ENCODE measurements around the gene CORO1C.

DNA sequence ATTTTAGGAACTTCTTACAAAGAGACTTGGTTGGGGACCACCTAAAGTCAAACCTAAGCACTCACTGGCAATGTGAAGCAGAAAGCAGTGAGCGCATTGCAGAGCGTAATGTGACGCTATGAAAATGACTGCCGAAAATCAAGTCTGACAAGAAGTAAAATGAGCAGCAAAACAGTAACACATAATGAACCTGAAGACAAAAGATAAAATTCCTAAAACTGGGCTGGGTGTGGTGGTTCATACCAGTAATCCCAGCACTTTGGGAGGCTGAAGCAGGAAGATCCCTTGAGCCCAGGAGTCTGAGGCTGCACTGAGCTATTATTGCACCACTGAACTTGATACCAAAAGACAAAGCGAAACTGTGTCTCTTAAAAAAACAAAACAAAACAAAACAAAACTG lies 16.5 kb downstream of the CORO1C start:
- TF ChIP-seq, protein P1, sequence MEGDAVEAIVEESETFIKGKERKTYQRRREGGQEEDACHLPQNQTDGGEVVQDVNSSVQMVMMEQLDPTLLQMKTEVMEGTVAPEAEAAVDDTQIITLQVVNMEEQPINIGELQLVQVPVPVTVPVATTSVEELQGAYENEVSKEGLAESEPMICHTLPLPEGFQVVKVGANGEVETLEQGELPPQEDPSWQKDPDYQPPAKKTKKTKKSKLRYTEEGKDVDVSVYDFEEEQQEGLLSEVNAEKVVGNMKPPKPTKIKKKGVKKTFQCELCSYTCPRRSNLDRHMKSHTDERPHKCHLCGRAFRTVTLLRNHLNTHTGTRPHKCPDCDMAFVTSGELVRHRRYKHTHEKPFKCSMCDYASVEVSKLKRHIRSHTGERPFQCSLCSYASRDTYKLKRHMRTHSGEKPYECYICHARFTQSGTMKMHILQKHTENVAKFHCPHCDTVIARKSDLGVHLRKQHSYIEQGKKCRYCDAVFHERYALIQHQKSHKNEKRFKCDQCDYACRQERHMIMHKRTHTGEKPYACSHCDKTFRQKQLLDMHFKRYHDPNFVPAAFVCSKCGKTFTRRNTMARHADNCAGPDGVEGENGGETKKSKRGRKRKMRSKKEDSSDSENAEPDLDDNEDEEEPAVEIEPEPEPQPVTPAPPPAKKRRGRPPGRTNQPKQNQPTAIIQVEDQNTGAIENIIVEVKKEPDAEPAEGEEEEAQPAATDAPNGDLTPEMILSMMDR (IDR thresholded peaks at IDR 0.05): no peak
- no peak for TF ChIP-seq POLR2A (IDR thresholded peaks at IDR 0.05)

Data from right lobe of liver (tissue), 4 donors.